GM18511 (cell line): ENCODE data around the gene PHACTR1.
A peak's percentile ranks its signal among the peaks of the same experiment; 100 is the strongest.

Source experiments
- ATAC-seq: cut with Tn5 transposase; IDR thresholded peaks from one replicate; pipeline ENCODE4 v1.9.1; 2021; ENCODE audit warnings: mild to moderate bottlenecking, moderate library complexity; ENCODE audit not compliant: unreplicated experiment

Gene PHACTR1

GRCh38 chr6:13273931-13274706 lies 557.6 kb downstream of the PHACTR1 start:
- peak; percentile 53 for ATAC-seq

- no peak for ATAC-seq
Measured at GRCh38 chr6:13274707-13275434, 558.3 kb downstream of the PHACTR1 start.

- no peak for ATAC-seq
Measured at GRCh38 chr6:13275435-13275989, 558.9 kb downstream of the PHACTR1 start.

GRCh38 chr6:13277231-13277630 lies 560.7 kb downstream of the PHACTR1 start:
- ATAC-seq: no peak

- ATAC-seq: no peak
Measured at GRCh38 chr6:13278164-13278563, 561.6 kb downstream of the PHACTR1 start.

GRCh38 chr6:13278991-13279390 lies 562.4 kb downstream of the PHACTR1 start:
- no peak for ATAC-seq

DNA sequence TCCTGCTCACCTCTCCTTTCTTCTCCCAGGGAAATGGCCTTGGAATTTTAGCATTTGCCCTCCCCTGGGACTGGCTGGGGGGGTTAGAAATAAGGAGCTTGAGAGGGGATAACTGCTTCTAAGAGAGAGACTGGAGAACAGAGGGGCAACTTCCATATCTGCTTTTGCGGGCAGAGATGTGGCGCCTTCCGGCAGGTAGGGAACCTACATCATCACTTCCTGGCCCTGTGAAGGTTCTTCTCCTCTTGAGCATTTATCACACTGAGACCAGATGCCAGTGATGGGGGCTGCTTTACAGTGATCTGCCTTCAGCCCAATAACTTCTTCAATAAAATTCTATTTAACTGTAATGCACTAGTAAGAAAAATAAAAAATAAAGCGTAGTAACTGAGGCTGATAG lies 563.7 kb downstream of the PHACTR1 start:
- ATAC-seq: no peak

- no peak for ATAC-seq
Measured at GRCh38 chr6:13281686-13282085, 565.1 kb downstream of the PHACTR1 start.

DNA sequence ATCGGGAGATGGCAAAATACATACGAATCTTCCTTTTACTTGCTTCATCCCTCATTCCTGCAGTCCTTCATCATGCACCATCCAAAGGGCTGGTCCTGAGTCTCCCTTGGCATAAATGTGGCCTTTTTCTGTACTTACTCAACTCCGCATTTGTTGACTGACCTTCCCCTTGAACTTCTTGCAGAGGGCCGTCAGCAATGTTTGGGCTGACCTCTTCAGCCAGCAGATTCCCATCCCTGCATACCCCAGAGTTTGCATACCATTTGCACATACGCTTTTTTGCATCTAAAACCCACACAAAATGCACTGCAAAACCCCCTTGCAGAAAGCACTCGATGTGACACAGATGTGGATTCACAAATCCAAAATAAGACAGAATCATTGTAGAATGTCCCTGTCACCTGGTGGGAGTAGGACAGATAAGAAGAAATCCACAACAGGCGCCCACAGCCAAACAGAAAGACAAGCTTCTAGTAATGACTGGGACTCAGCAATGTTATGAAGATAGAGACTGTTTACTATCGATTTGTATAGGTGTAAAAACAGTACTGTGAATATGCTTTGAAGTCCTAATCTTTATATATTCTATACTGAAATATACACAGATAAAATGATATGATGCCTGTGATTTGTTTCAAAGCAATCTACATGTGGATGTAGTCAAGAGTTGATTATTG lies 566.0 kb downstream of the PHACTR1 start:
- no peak for ATAC-seq

DNA sequence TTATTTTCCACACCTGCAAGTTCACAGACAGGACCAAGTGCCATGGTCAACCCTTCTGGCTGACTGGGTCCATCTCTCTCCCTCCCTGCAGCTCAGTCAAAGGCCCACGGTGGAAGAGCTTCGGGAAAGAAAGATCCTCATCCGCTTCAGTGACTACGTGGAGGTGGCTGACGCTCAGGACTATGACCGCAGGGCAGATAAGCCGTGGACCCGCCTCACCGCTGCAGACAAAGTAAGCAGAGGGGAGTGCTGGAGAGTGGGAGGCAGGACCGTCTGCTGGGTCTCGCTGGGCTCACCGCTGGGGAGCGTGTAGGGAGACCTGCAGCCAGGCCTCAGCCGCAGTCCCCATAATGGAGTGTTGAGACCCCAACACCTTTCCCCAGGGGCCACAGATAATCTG lies 566.8 kb downstream of the PHACTR1 start:
- no peak for ATAC-seq

- no peak for ATAC-seq
Measured at GRCh38 chr6:13284646-13285045, 568.1 kb downstream of the PHACTR1 start.

DNA sequence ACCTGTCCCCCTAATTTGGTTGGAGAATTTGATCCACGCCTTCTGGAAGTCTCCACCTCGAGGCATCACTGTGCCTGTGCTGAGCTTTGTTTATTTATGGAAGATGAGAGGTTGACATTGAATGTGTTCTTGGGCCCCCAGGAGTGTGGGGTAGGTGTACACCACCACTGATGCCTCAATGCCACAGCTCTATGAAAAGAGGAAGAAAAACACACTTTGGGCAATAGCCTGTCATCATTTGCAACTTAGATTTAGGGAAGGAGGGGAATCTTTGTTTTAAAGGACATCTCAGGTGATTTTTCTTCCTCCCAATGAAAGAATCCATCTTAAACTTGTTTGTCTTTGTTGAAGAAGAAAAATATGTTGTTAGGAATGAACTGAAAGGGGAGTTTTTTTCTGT lies 569.1 kb downstream of the PHACTR1 start:
- ATAC-seq: no peak

DNA sequence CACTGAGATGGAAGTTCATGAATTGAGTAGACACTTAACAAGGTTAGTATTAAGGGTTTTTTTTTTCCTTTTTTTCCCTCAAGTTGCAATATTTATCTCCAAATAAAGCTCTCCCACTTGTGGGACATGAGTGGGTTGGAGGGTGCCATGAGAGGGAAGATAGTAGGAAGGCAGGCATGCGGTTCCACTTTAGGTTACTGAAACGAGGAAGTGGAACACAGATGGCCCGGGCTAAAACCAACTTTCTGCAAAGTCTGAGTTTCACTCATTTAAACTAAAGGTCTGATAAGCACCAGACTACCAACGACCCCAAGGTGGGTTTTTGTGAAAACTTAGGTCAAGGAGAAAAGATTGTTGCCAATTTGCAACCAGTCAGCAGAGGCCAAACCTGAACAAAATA lies 569.6 kb downstream of the PHACTR1 start:
- no peak for ATAC-seq

GRCh38 chr6:13287104-13287503 lies 570.5 kb downstream of the PHACTR1 start:
- ATAC-seq: no peak

GRCh38 chr6:13288481-13288880 lies 571.9 kb downstream of the PHACTR1 start:
- ATAC-seq: no peak

DNA sequence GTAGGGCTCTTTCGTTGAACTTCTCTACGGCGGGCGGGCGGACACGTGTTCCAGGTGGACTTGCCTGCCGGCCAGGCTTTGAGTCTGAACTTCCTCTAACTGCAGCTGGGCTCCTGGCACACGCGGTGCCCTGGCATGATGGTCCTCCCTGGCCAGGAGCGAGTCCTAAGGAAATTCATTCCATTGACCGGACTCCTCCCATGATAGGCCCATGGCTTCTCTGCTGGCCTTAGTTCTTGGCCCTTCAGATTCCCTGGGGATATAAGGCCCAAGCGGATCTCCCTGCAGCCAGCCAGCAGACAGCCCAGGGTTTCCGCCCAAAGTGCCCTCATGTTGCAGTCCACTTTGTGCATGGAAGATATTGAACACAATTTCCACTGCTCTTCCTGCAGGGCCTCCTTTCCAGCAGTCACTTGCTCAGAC lies 572.4 kb downstream of the PHACTR1 start:
- ATAC-seq: no peak

- no peak for ATAC-seq
Measured at GRCh38 chr6:13289789-13290318, 573.3 kb downstream of the PHACTR1 start.

- ATAC-seq: no peak
Measured at GRCh38 chr6:13290335-13290734, 573.8 kb downstream of the PHACTR1 start.

- no peak for ATAC-seq
Measured at GRCh38 chr6:13292774-13293173, 576.2 kb downstream of the PHACTR1 start.

DNA sequence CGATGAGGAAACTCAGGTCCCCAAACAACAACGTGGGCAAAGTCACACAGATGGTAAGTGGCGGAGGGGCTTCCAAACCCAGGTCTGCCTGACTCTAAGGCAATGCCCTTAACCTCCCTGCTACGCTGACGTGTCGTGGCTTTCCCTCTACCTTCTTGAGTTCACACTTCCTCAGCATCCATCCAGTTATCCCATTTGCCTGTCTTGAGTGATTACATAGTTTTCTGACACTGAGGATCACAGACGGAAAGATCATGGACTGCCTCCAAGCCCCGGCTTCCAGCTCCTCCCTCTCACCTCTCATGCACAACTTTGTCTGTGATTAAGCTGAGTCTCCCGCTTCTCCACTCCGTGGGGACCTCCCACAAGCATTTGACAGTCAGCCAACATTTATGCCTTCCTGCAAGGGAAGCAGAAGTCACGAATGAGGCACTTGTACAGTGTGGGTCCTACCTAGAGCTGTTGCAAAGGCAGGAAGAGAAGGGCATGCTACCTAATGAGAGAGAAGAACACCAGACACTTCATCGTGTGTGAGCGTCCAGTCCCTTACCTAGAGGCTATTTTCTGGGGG lies 578.0 kb downstream of the PHACTR1 start:
- ATAC-seq: no peak

- no peak for ATAC-seq
Measured at GRCh38 chr6:13295576-13295975, 579.0 kb downstream of the PHACTR1 start.
